Hematopoietic multipotent progenitor cell treated with erythropoietin and hydrocortisone succinate and interleukin-3 and kit ligand, for 15 days (in vitro differentiated cells): ENCODE measurements around the gene SRP9.
"Not testable (repeated sequence)": the region's sequence is repeated elsewhere in the genome, so short reads cannot be mapped to it uniquely, and the experiment has no call there.

Experiments used
- DNase-seq: peaks from one replicate; pipeline ENCODE4 v3.0.0-alpha.2; 2015; ENCODE audit warnings: low spot score

SRP9 gene

DNA sequence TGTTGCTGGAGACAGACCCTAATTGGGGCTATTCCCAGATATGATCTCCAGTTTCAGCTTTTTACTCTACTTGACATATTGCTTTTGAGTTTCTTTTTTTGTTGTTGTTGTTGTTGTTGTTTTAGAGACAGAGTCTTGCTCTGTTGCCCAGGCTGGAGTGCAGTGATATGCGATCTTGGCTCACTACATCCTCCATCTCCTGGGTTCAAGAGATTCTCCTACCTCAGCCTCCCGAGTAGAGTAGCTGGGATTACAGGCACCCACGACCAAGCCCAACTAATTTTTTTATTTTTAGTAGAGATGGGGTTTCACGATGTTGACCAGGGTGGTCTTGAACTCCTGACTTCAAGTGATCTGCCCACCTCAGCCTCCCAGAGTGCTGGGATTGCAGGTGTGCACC, 1.3 kb upstream of the SRP9 start:
- DNase-seq: no peak

DNA sequence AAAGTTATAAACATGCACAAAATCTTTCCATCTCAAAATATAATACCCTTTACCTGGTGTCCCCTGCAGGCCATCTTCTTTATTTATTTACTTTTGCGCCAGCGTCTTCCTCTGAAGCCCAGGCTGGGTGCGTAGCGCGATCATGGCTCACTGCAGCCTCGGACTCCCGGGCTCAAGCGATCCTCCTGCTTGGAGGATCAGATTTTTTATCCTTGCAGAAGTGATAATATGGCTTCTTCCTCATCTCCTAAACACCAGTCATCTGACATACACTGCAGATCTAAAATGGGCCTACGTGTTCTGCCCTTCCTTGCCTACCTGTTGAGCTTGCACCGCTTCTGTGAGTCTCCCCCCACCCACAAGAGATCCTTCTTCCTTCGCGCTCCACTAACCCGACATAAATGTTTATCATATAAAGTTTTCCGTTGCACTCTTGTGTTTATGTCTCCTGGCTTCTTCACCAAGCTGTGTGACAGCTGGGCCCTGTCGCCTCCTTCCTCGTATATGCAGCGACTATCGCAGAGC, 506 bp upstream of the SRP9 start:
- DNase-seq: no peak

DNA sequence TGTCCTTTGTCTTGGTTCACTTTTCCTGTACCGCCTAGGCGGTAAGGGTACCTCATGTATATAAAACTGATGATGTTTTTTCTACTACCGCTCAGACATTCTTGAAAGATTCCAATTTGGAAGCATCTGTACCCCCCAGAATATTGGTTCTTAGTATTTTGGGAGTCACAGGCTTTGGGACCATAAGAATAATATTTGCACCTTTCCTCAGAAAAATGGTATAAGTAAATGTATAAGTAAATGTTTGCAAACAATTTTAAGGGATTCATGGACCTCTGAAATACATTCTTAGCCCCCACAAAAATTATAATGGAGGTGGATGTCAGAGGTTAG, 677 bp downstream of the SRP9 start:
- no peak for DNase-seq

GRCh38 chr1:225779165-225779564, 1.5 kb downstream of the SRP9 start:
- DNase-seq: not testable (repeated sequence)

- no peak for DNase-seq
These were observed 2.5 kb downstream of the SRP9 start for GRCh38 chr1:225780134-225780533.

DNA sequence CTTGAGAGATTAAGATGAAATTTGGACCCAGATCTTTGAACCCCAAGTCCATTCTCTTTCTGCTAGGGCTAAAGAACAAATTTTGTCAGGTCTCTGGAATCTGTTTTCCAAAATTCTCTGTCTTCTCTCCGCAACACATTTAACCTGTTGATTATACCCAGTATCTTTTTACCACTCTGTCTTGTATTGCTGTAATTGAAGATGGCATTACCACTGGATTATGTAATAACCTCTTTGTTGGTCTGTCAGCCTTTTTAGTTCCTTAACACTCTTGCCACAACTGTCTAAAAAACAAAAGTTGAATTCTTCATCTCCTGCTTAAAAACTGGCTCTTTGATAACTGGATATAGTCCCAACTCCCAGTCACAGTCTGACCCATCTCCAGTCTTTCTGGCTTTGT, 3.0 kb downstream of the SRP9 start:
- no peak for DNase-seq

DNA sequence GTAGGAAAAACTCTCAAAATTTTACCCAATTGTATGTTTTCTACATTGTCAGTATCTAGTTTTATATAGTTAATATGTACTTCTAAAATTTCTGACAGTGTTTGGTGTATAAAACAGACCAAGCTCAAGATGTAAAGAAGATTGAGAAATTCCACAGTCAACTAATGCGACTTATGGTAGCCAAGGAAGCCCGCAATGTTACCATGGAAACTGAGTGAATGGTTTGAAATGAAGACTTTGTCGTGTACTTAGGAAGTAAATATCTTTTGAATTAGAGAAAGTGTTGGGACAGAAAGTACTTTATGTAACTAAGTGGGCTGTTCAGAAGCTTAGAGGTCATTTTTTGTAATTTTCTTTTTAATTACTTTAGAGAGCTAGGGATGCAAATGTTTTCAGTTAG, 11.5 kb downstream of the SRP9 start:
- DNase-seq: not testable (repeated sequence)

DNA sequence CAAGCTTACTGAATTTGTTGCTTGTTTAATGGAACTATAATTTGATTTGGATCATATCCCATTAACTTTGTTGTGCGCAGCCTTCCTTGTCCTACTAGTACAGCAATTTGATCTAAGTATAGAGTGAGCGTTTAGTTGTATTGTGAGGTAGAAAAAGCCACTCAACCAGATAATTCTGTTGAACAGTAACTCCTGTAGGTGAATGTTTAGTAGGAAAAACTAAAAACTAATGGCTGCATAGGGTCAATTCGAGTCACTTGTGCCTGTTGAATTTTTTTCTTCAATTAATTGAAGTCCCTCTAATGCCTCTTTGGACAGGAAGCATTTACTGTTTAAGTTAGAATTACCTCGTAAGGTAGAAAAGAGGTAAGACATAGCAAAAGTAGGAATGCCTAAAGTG, 17.3 kb downstream of the SRP9 start:
- no peak for DNase-seq

GRCh38 chr1:225796097-225796496, 18.5 kb downstream of the SRP9 start:
- not testable (repeated sequence) for DNase-seq

DNA sequence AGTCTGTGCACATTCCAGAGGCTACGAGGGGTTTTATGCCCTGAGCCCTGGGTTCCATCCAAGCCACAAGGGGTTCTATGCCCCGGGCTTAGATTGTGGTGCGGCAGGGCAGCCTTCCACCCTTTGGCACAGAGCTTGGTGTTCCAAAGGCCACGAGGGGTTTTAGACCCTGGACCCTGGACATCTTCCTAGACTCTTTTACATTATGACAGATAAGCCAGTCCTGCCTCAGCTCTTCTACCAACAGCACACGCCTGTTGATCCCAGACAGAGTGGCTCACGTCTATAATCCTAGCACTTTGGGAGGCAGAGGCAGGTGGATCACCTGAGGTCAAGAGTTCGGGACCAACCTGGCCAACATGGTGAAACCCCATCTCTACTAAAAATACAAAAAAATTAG, 23.5 kb downstream of the SRP9 start:
- not testable (repeated sequence) for DNase-seq

GRCh38 chr1:225806249-225806648, 28.6 kb downstream of the SRP9 start:
- no peak for DNase-seq

DNA sequence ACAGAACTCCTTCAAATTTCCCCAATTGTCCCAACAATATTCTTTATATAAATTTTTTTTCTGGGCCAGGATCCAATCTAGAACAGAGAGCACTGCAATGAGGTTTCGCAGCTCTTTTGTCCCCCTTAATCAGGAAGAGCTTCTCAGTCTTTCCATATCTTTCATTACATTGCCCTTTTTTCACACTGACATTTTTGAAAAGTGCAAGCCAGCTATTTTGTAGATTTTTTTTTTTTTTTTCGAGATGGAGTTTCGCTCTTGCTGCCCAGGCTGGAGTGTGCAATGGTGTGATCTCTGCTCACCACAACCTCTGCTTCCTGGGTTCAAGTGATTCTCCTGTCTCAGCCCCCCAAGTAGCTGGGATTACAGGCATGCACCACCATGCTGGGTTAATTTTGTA, 29.1 kb downstream of the SRP9 start:
- DNase-seq: not testable (repeated sequence)

GRCh38 chr1:225808136-225808535, 30.5 kb downstream of the SRP9 start:
- no peak for DNase-seq

GRCh38 chr1:225809842-225810578, 32.4 kb downstream of the SRP9 start, which contains the start of gene EPHX1:
Gene EPHX1 (plus strand): TSS chr1:225810124. CDS start chr1:225828730, 18,606 bp downstream.
- DNase-seq: peak; percentile 72

- not testable (repeated sequence) for DNase-seq
These were observed 33.2 kb downstream of the SRP9 start for GRCh38 chr1:225810579-225811538.

DNA sequence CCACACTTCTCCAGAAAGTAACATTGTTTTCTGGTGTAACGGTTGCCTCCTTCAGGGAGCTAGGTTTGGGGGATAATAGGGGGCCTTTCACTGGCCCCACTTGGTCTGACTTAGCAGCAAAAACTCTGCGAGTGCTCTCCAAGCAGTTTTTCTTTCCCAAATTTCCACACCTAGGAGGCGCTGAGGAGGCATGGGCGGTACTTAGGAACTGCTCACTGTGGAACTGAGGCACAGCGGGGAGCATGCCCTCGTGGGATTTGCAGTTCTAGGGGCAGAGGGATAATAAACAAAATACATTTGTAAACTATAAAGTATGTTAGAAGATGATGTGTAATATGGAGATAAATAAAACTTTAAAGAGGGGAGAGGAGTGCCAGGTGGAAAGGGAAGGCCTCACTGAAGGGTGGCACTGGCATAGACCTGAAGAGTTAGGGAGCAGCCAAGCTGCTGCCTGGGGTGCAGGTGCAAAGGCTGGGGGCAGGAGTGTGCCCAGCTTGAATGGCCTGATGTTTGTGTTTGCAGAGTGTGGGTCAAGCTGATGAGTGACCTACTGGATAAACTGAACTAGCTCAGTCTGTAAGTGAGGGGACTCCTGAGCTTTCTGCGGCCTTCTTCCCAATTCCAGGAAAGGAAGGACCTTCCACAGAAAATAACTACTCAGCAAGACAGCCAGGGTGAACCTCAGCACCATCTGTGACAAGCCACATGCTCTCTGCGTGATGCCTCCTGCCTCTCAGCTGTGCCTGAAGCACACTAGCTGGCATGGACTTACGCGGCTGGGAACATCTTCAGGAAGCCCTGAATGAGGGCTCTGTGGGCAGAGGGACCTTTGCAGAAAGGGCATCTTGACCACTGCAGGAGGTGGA, 34.2 kb downstream of the SRP9 start:
- no peak for DNase-seq

DNA sequence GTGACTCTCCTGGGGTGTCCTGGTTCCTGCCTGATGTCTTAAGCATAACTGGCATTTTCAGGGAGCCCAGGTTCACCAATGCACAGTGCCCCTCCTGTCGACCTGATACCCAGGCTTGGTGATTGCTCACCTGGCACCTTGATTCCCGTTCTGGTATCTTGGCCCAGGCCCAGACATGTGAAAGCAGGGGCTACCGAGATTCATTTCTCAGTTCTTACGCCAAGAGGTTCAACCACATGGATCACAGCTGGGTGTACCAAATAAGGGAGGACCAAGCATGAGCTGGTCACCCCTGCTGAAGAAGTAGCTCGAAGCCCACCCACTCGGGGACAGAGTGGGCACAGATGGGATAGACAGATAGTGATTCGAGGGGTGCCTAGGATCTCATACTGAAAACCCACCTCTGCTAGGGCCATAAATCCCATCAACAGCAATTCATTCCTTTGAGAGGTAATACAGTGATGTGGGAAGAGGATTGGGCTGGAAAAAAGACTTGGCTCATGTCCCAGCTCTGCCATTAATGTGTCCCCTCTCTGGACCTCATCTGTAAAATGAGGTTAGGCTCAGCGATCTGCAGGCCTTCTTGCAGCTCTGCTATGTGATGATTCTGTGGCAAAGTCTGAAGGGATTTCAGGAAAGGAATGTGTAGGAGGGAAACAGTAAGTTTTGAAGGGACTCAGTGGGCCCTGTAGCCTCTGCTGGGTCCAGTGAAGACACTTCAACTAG, 35.0 kb downstream of the SRP9 start:
- no peak for DNase-seq

DNA sequence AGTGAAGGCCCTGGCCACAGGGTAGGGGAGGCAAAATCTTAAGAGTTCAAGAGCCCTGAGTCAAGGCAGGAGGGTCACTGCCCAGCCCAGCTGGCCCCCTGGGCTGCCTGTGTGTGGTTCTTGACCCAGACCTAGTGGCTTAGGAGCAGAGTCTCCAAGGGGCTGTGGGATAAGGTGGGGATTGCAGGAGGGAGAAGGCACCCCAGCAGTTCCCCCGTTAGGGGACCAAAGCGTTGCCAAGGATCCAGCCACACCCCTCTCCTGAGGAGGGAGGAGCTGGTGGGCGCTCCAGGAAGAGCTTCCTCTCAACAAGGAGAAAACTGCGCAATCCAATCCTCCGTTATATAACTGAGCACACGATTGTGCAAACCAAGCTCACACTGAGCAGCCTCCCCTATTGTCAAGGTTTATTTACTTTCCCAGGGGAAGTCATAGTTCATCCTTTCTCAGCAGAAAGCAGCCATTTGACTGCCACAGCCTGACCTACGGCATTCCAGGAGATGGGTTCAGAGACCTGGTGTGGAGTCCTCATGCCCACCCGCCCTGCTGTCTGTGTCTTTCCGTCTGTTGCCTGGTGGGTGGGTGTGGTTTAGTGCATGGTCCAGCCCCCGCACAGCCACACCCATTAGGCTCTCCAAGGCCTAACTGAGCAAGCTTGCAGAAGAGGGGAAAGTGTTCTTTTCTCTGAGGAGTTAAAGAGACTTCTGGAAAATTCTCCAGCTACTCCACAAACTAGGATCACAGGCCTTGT, 35.8 kb downstream of the SRP9 start:
- peak; percentile 64 for DNase-seq

DNA sequence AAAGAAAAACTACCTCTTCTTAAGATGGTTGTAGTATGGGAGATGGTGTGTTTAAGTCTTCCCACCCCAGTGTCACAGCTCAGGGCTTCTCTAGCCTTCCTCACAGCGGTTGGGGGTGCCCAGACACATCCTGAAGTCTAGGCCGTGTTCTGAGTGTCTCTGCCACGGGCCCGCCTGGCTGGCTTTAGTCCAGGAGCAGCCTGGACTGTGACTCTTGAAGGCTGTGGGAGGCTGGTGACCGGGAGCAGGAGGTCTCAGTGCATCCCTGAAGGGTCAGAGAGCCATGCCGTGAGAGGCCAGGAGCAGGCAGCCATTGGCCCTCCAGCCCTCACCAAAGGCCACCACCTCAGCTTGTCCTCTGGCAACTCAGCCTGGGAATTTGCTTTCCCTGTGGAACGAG, 36.8 kb downstream of the SRP9 start:
- DNase-seq: no peak

GRCh38 chr1:225815090-225815489, 37.5 kb downstream of the SRP9 start:
- not testable (repeated sequence) for DNase-seq
